Hippocampal formation (tissue), 2 donors: Measurements from ENCODE around the gene KCNT2.

Experiments
- DNase-seq, 2 donors: peaks; one replicate each; lab custom pipeline; 2025; lab: John Stamatoyannopoulos, UW

The KCNT2 gene

GRCh38 chr1:196445775-196446174 lies 162.5 kb downstream of the KCNT2 start:
- no peak for DNase-seq

GRCh38 chr1:196444634-196445033 lies 163.6 kb downstream of the KCNT2 start:
- no peak for DNase-seq

GRCh38 chr1:196442366-196442765 lies 165.9 kb downstream of the KCNT2 start:
- no peak for DNase-seq

GRCh38 chr1:196440711-196441110 lies 167.5 kb downstream of the KCNT2 start:
- no peak for DNase-seq

GRCh38 chr1:196438329-196438728 lies 169.9 kb downstream of the KCNT2 start:
- no peak for DNase-seq

- no peak for DNase-seq
These were observed 170.6 kb downstream of the KCNT2 start for GRCh38 chr1:196437671-196438070.

GRCh38 chr1:196433000-196433399 lies 175.2 kb downstream of the KCNT2 start:
- no peak for DNase-seq

GRCh38 chr1:196427976-196428734 lies 180.1 kb downstream of the KCNT2 start:
- DNase-seq: no peak

- no peak for DNase-seq
These were observed 182.7 kb downstream of the KCNT2 start for GRCh38 chr1:196425513-196425912.

GRCh38 chr1:196423612-196424011 lies 184.6 kb downstream of the KCNT2 start:
- DNase-seq: no peak

GRCh38 chr1:196418772-196419171 lies 189.5 kb downstream of the KCNT2 start:
- DNase-seq: no peak

- no peak for DNase-seq
These were observed 192.3 kb downstream of the KCNT2 start for GRCh38 chr1:196415978-196416377.

GRCh38 chr1:196412326-196412725 lies 195.9 kb downstream of the KCNT2 start:
- no peak for DNase-seq

GRCh38 chr1:196410768-196411167 lies 197.5 kb downstream of the KCNT2 start:
- no peak for DNase-seq

GRCh38 chr1:196409586-196409985 lies 198.7 kb downstream of the KCNT2 start:
- no peak for DNase-seq

GRCh38 chr1:196407358-196408051 lies 200.7 kb downstream of the KCNT2 start:
- DNase-seq: no peak

GRCh38 chr1:196405839-196406238 lies 202.4 kb downstream of the KCNT2 start:
- no peak for DNase-seq

- no peak for DNase-seq
These were observed 204.2 kb downstream of the KCNT2 start for GRCh38 chr1:196403803-196404690.

GRCh38 chr1:196401891-196402290 lies 206.3 kb downstream of the KCNT2 start:
- DNase-seq: no peak

- DNase-seq: no peak
These were observed 206.8 kb downstream of the KCNT2 start for GRCh38 chr1:196401452-196401833.

GRCh38 chr1:196400478-196401451 lies 207.5 kb downstream of the KCNT2 start:
- no peak for DNase-seq
